AG08395 (cell line): ENCODE data around the gene TPRG1.

Experiments used
- DNase-seq: peaks from one replicate; pipeline ENCODE4 v3.0.0; 2012; ENCODE audit warnings: mixed read lengths, low spot score

The TPRG1 gene

GRCh38 chr3:189282189-189282588, 110.4 kb downstream of the TPRG1 start:
- DNase-seq: no peak

- no peak for DNase-seq
Measured at GRCh38 chr3:189282741-189283140, 111.0 kb downstream of the TPRG1 start.

DNA sequence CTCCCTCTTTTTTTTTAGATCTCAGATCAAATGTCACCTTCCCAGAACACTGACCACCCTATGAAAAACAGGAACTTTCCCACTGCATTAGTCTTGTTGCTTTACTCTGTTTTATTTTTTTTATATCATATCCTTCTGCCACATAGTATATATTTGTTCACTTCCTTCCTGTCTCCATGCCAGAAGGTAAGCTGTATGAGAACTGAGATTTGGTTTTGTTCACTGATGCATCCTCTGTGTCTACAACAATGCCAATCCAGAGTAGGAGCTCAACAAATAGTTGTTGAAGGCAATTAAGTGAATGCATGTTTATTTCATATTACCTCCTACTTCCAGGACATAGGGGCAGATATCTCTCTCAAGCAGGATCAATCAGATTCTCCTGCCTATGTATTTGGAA, 114.4 kb downstream of the TPRG1 start:
- DNase-seq: no peak

GRCh38 chr3:189286916-189287315, 115.1 kb downstream of the TPRG1 start:
- no peak for DNase-seq

- DNase-seq: no peak
Measured at GRCh38 chr3:189288348-189289235, 116.8 kb downstream of the TPRG1 start.

DNA sequence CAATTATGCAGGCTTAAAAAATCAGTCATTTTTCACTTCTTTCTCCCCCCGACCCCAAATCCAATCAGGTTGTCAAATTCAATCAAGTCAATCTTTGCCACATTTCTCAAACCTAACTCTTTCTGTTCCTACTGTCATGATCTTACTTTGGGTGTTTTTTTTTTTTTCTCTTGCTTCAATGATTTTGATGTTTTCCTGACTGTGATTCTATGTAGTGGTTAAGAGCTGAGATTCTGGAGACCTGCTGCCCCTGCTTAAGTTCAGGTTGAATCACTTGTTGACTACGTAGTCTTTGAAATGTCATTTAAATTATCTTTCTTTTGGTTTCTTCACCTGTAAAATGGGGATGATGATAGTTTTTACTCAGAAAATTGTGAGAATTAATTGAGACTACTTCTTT, 117.5 kb downstream of the TPRG1 start:
- no peak for DNase-seq

- no peak for DNase-seq
Measured at GRCh38 chr3:189292667-189293484, 121.1 kb downstream of the TPRG1 start.

DNA sequence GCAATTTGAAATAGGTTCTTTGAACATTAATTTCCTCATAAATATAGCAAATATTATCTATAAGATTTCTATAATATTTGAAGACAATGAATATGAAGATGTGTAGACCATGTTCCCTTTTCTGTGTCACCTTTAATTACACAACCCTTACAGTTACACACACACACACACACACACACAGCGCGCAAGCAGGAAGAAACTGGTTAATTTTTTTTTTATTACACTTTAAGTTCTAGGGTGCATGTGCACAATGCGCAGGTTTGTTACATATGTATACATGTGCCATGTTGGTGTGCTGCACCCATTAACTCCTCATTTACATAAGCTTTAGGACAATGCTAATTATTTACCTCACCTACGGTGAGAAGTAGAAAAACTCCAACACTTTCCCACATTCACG, 122.9 kb downstream of the TPRG1 start:
- DNase-seq: no peak

DNA sequence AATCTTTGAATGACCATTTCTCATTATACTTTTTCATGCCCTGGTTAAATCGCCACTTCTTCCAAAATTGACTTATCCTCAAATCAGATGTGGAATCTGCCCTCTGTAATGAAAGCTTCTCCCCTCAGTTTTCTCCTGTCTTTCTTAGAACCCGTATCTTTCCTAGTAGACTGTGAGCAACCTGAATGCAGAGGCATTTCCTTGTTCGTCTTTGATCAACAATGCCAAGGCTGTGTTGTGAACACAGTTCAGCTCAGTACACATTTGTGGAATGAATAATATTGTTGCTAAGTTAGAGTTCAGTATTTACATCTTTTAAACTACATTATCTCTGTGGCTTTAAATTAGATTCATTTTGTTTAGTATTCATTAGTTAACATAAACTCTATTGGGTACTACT, 123.3 kb downstream of the TPRG1 start:
- no peak for DNase-seq

- no peak for DNase-seq
Measured at GRCh38 chr3:189297932-189298331, 126.2 kb downstream of the TPRG1 start.

- no peak for DNase-seq
Measured at GRCh38 chr3:189298469-189299375, 127.0 kb downstream of the TPRG1 start.

DNA sequence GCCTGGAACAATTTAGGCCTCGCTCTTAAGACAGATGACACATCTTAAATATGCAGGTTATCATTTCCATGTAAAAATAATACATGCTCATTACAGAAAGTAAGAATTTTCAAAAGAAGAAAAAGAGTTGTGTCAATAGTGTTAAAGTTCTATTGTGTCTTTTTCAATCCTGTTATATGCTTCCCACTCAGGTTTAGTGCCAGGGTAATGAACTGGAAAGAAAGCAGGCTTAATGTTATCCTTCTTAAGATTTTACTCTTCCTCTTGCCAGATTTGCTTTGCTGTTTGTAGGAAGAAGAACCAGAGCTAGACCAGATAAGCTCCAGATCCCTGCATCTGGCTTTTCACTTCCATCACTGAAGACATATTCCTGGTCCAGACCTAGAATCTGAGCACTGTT, 128.6 kb downstream of the TPRG1 start:
- no peak for DNase-seq

DNA sequence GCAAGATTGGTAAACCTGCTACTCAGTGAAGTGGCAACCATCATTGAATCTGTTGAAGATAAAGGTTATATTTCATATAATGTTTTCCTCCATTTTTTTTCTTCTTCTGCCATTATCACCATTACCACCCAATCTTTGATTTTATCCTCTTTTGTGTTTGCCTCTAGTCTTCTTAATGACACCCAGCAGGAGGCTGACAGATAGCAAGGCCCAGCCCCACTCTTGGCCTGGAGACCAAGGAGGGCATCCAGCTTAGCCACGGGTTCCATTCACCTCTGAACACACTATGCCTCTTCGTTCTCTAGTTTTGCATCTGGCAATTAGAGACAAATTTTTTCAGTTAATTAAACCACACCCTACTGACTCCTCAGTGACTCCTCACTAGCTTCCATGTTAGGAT, 129.7 kb downstream of the TPRG1 start:
- DNase-seq: no peak

- DNase-seq: no peak
Measured at GRCh38 chr3:189303584-189303983, 131.8 kb downstream of the TPRG1 start.

DNA sequence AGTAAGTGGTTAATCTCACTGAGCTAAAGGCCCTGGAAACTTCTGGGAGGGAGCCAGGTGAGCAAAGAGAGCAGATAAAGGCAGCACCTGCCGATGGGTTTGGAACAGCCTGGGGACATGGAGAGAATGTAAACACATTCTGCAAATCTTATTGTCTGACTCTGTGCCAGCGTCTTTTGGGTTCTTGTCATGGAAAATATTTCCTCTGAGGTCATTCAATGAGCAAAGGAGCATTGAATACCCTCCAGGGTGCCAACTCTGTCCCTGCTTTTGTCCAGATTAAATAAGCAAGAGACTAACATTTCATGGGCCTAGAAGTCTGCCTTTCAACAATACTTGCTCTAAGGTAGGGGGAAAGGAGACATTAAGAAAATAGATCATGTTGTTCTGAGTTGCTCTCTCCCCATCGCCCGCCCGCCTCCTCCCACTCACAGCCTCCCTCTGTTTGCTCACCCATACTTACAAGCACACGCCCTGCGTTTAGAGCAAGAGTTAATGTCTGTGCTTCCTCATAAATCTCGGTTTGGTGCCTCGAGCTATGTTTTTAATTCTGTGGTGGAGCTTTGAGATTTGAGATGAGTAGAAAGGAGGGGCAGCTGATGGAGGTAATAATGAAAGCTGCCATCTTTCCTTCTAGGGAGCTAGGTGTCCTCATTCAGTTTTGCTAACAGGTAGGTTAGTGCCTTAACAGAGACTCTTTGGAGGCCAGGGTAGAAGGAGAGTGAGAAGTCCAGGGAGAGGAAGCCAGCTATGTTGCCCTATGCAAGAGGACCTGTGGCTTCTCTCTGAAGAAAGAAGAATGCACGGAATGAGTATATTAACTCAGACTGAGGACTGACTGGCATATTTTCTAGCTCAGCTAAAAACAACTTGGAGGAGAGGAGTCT, 132.9 kb downstream of the TPRG1 start:
- DNase-seq: peak; percentile 30

DNA sequence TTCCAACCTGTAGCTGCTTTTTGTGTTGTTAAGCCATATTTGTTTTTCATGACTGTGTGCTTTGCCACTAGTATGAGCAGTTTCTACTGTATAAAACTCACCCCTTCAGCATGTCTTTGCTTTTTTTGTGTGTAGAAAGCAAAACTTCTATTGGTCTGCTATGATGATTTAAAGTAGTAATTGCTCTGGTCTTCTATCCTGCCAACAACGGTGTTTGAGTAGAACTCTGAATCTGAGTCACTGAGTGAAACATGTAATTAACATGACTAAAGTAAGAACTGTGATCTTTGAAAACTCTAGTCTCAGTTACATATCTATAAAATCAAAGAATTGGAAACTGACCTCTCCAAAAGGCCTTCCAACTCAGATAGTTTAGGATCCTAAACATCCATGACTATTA, 133.6 kb downstream of the TPRG1 start:
- no peak for DNase-seq

GRCh38 chr3:189307963-189308362, 136.2 kb downstream of the TPRG1 start:
- no peak for DNase-seq

- DNase-seq: no peak
Measured at GRCh38 chr3:189308608-189309007, 136.8 kb downstream of the TPRG1 start.

GRCh38 chr3:189309400-189309975, 137.7 kb downstream of the TPRG1 start:
- DNase-seq: no peak

- no peak for DNase-seq
Measured at GRCh38 chr3:189311521-189311920, 139.8 kb downstream of the TPRG1 start.

DNA sequence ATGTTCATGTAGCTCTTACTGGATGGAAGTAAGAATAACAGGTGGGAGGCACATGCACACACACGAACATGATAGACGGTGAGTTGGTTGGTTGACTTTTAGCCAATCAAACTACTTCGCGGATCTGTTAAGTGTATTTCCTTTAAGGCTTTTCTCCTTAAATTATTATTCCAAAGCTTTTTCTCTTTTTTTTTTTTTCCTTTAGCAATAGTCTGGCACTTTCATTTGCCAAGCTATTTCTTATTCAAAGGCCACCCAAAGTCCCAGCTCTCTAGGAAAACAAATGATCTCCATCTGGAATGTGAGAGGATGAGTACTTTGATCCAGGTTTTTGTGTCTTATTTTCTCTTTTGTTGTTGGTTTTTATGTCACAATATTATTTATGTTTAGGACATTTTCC, 141.1 kb downstream of the TPRG1 start:
- no peak for DNase-seq
